Measurements from ENCODE around the gene UNC5A. TPM values are rescaled to one million over a fixed set of nuclear protein-coding genes. Genes with fewer than 3 reads are reported as not detected.
A peak's percentile ranks its signal among the peaks of the same experiment; 100 is the strongest.

UNC5A gene
- total and polyA plus RNA-seq, 10 of the 15 experiments (the other 5 are each of a cell fraction or from before 2014, with no cell fraction given), result not detected

- TF ChIP-seq NFYB (IDR thresholded peaks at IDR 0.05; ENCODE audit: insufficient read depth, low read depth, low read length), result peak; percentile 68
- no peak for TF ChIP-seq BACH1 (IDR thresholded peaks at IDR 0.05; ENCODE audit: borderline replicate concordance)
- Histone ChIP-seq H3K9me3 (replicated peaks; ENCODE audit: control insufficient read depth, insufficient read depth, low read length) (no peaks in the 10 kb centered on the region), H2AFZ (ENCODE audit: control insufficient read depth, low read depth, low read length) (no peak overlapping the region), H3K79me2 (ENCODE audit: control insufficient read depth, insufficient read depth, low read length) (no peaks in the 10 kb centered on the region), H3K36me3 (ENCODE audit: control insufficient read depth in 2 of 2, insufficient read depth in 2 of 2, low read length in 1 of 2) (no peaks in the 10 kb centered on the region), H3K4me2 (ENCODE audit: control insufficient read depth, insufficient read depth) (no peak overlapping the region), H4K20me1 (ENCODE audit: control insufficient read depth, insufficient read depth) (no peaks in the 10 kb centered on the region), H3K4me1 (ENCODE audit: control insufficient read depth, insufficient read depth, low read length) (no peaks in the 10 kb centered on the region), H3K4me3 (no peak overlapping the region), H3K27me3 (replicated peaks in 1 of 2; ENCODE audit: control insufficient read depth in 2 of 2, insufficient read depth in 2 of 2, low read length in 1 of 2) (peaks cover 0 to 5% of the 10 kb centered on the region in 2 experiments; a peak in 1 of 4 replicates), H3K9ac (ENCODE audit: control insufficient read depth, insufficient read depth, low read length) (no peak overlapping the region), H3K27ac (ENCODE audit: control insufficient read depth, insufficient read depth) (no peak overlapping the region)
- 8% methylated on average over 3 of the region's 3 CpGs for WGBS (ENCODE audit: insufficient coverage, insufficient replicate concordance, low lambda C conversion rate, missing lambda C conversion rate)
- in situ Hi-C loops (cut with MboI) (no loop called here), intact Hi-C loops (cut with micrococcal nuclease; ENCODE audit: unreplicated experiment) (no loop called here)
- ChIA-PET SMC1A (ENCODE audit: uncharacterized antibody, unreplicated experiment) (no interaction called here), RAD21 (ENCODE audit: unreplicated experiment) (no interaction called here), CTCF (interaction anchor here (1.1 to 3.1 kb wide), 2 partner anchors 127 to 129 kb away, joined by 3 to 10 read pairs; no protein-coding TSS in a partner anchor), POLR2A (no interaction called here)
- FAIRE-seq (no peak), ATAC-seq (no peak), DNase-seq (ENCODE audit: low read depth, low spot score) (no peak)
- BruUV-seq (replicated peaks), result no TSS peak
Measured at GRCh38 chr5:176787676-176788075, 22.7 kb upstream of the UNC5A start.

- WGBS (ENCODE audit: insufficient coverage, insufficient replicate concordance, low lambda C conversion rate, missing lambda C conversion rate), result 29% methylated on average over 7 of the region's 7 CpGs
- no peaks in the 10 kb centered on the region for H4K20me1 ChIP-seq (ENCODE audit: control insufficient read depth, insufficient read depth)
- no peak overlapping the region for H3K9ac ChIP-seq (ENCODE audit: control insufficient read depth, insufficient read depth, low read length)
- H2AFZ ChIP-seq (ENCODE audit: control insufficient read depth, low read depth, low read length), result no peak overlapping the region
- RAD21 ChIA-PET (ENCODE audit: unreplicated experiment), result no interaction called here
- ATAC-seq (no peak), DNase-seq (ENCODE audit: low read depth, low spot score) (no peak), FAIRE-seq (no peak)
- H3K27me3 ChIP-seq (replicated peaks in 1 of 2; ENCODE audit: control insufficient read depth in 2 of 2, insufficient read depth in 2 of 2, low read length in 1 of 2), result peaks cover 0 to 5% of the 10 kb centered on the region in 2 experiments; a peak in 1 of 4 replicates
- no peaks in the 10 kb centered on the region for H3K4me1 ChIP-seq (ENCODE audit: control insufficient read depth, insufficient read depth, low read length)
- no peaks in the 10 kb centered on the region for H3K79me2 ChIP-seq (ENCODE audit: control insufficient read depth, insufficient read depth, low read length)
- SMC1A ChIA-PET (ENCODE audit: uncharacterized antibody, unreplicated experiment), result no interaction called here
- H3K36me3 ChIP-seq (ENCODE audit: control insufficient read depth in 2 of 2, insufficient read depth in 2 of 2, low read length in 1 of 2), result no peaks in the 10 kb centered on the region
- in situ Hi-C loops (cut with MboI) (no loop called here), intact Hi-C loops (cut with micrococcal nuclease; ENCODE audit: unreplicated experiment) (no loop called here)
- TF ChIP-seq USF1 (IDR thresholded peaks at IDR 0.05; ENCODE audit: borderline replicate concordance, extremely low read length, insufficient read depth, low read depth, low read length), result no peak
- TF ChIP-seq SMAD1 (IDR thresholded peaks at IDR 0.05; ENCODE audit: low read depth, partially characterized antibody), result no peak
- no peak for TF ChIP-seq SMAD5 (IDR thresholded peaks at IDR 0.05; ENCODE audit: low read depth)
- TF ChIP-seq EP300 (IDR thresholded peaks at IDR 0.05; ENCODE audit: borderline replicate concordance in 1 of 2, control insufficient read depth in 1 of 2, low read depth in 2 of 2, low read length in 2 of 2), result no peak
- no peak for TF ChIP-seq NR2C1 (IDR thresholded peaks at IDR 0.05)
- no peak overlapping the region for H3K4me2 ChIP-seq (ENCODE audit: control insufficient read depth, insufficient read depth)
- POLR2A ChIA-PET, result no interaction called here
- CTCF ChIA-PET, result interaction anchor here (1.1 to 3.1 kb wide), 2 partner anchors 128 to 129 kb away, joined by 3 to 10 read pairs; no protein-coding TSS in a partner anchor
- no peak overlapping the region for H3K4me3 ChIP-seq
- no peaks in the 10 kb centered on the region for H3K9me3 ChIP-seq (replicated peaks; ENCODE audit: control insufficient read depth, insufficient read depth, low read length)
- no peak overlapping the region for H3K27ac ChIP-seq (ENCODE audit: control insufficient read depth, insufficient read depth)
- BruUV-seq (replicated peaks), result no TSS peak
Measured at GRCh38 chr5:176788091-176788490, 22.3 kb upstream of the UNC5A start.

Measured in GM12878 (cell line).